IMR-90 (cell line): Measurements from ENCODE around the gene UBE2S. TPM values are rescaled to one million over a fixed set of nuclear protein-coding genes. Genes with fewer than 3 reads are reported as not detected.
A peak's percentile ranks its signal among the peaks of the same experiment; 100 is the strongest.

Experiments used
- ATAC-seq: fragments of 200-7000 bp; cut with Tn5 transposase; 2 replicates; pipeline ENCODE4 v1.9.1; 2020; ENCODE audit warnings: low read depth, mild to moderate bottlenecking, moderate library complexity
- BruUV-seq: library from RNA; stranded (reverse); fragments of 400-500 nt; replicated peaks from 2 replicates; lab custom pipeline; 2021; lab: Mats Ljungman, UMichigan
- CTCF ChIA-PET: fragments of 300-600 bp; formaldehyde crosslinking; extraction: SDS; loops from one replicate; lab custom pipeline; 2021; ENCODE audit warnings: antibody characterized with exemption; lab: Yijun Ruan, JAX
- POLR2A ChIA-PET: fragments of 300-600 bp; sonication (Branson Sonifier 250); formaldehyde crosslinking; loops from one replicate; lab custom pipeline; 2022; ENCODE audit warnings: antibody characterized with exemption; ENCODE audit not compliant: unreplicated experiment; lab: Charles Lee
- DNase-seq: peaks from one replicate; pipeline ENCODE4 v3.0.0; 2013
- H2AFZ ChIP-seq: replicated peaks from 2 replicates; pipeline ENCODE3; 2013; ENCODE audit warnings: low read length, mild to moderate bottlenecking; ENCODE audit not compliant: poor library complexity
- H2AK5ac ChIP-seq: 2 replicates; pipeline ENCODE4 v1.6.1; 2013; ENCODE audit warnings: low read depth, low read length, inconsistent platforms
- H2AK9ac ChIP-seq: replicated peaks from 2 replicates; pipeline ENCODE3; 2013; ENCODE audit warnings: mild to moderate bottlenecking, low read depth, low read length, moderate library complexity; ENCODE audit not compliant: poor library complexity
- H2BK120ac ChIP-seq: 2 replicates; pipeline ENCODE4 v1.6.1; 2013; ENCODE audit warnings: low read depth, low read length, inconsistent platforms
- H2BK15ac ChIP-seq: 3 replicates; pipeline ENCODE4 v1.6.1; 2013; ENCODE audit warnings: low read depth, low read length, inconsistent platforms
- H2BK20ac ChIP-seq: 2 replicates; pipeline ENCODE4 v1.6.1; 2013; ENCODE audit warnings: low read depth, mild to moderate bottlenecking, inconsistent platforms, low read length, moderate library complexity
- H2BK5ac ChIP-seq: 2 replicates; pipeline ENCODE4 v1.6.1; 2013; ENCODE audit warnings: mild to moderate bottlenecking, low read depth, low read length, inconsistent platforms; ENCODE audit not compliant: poor library complexity, severe bottlenecking
- H3K14ac ChIP-seq: replicated peaks from 2 replicates; pipeline ENCODE4 v1.6.1; 2013; ENCODE audit warnings: low read depth, low read length, inconsistent platforms
- H3K18ac ChIP-seq: 2 replicates; pipeline ENCODE4 v1.6.1; 2013; ENCODE audit warnings: low read depth, low read length, control low read depth
- H3K23ac ChIP-seq: 2 replicates; pipeline ENCODE4 v1.6.1; 2013; ENCODE audit warnings: low read depth, low read length, inconsistent platforms
- H3K27ac ChIP-seq: 2 replicates; pipeline ENCODE4 v1.5.1; 2013; ENCODE audit warnings: mild to moderate bottlenecking, control low read depth, low read length; ENCODE audit not compliant: insufficient read depth
- H3K27me3 ChIP-seq: 2 replicates; pipeline ENCODE4 v1.6.1; 2013; ENCODE audit warnings: low read length; ENCODE audit not compliant: control insufficient read depth, insufficient read depth
- H3K36me3 ChIP-seq: 2 replicates; pipeline ENCODE4 v1.6.1; 2013; ENCODE audit warnings: low read length, mixed read lengths; ENCODE audit not compliant: control insufficient read depth, insufficient read depth
- H3K4ac ChIP-seq: 2 replicates; pipeline ENCODE4 v1.6.1; 2013; ENCODE audit warnings: low read depth, low read length, inconsistent platforms
- H3K4me1 ChIP-seq: 2 replicates; pipeline ENCODE4 v1.6.1; 2013; ENCODE audit warnings: low read length, mixed read lengths; ENCODE audit not compliant: control insufficient read depth, insufficient read depth
- H3K4me2 ChIP-seq: 2 replicates; pipeline ENCODE4 v1.6.1; 2013; ENCODE audit warnings: low read depth, mild to moderate bottlenecking, control low read depth, low read length, moderate library complexity
- H3K4me3 ChIP-seq: 2 replicates; pipeline ENCODE4 v1.5.1; 2013; ENCODE audit warnings: low read depth, mild to moderate bottlenecking, control low read depth, low read length, moderate library complexity; ENCODE audit not compliant: insufficient read depth
- H3K56ac ChIP-seq: 2 replicates; pipeline ENCODE4 v1.6.1; 2013; ENCODE audit warnings: low read length, inconsistent platforms; ENCODE audit not compliant: insufficient read depth; ENCODE audit errors: extremely low read depth
- H3K79me1 ChIP-seq, 2 experiments: 2 replicates each; pipeline ENCODE4 v1.6.1; 2013; ENCODE audit warnings: low read length in 2 of 2, inconsistent platforms in 1 of 2, low read depth in 1 of 2
- H3K9ac ChIP-seq: 2 replicates; pipeline ENCODE4 v1.6.1; 2013; ENCODE audit warnings: low read depth, low read length, control low read depth
- H3K9me1 ChIP-seq: 2 replicates; pipeline ENCODE4 v1.6.1; 2013; ENCODE audit warnings: low read length, inconsistent platforms; ENCODE audit not compliant: insufficient read depth
- H3K9me3 ChIP-seq: 2 replicates; pipeline ENCODE4 v1.6.1; 2013; ENCODE audit warnings: low read length; ENCODE audit not compliant: control insufficient read depth, insufficient read depth
- H4K20me1 ChIP-seq: 2 replicates; pipeline ENCODE4 v1.6.1; 2013; ENCODE audit warnings: low read length, inconsistent platforms; ENCODE audit not compliant: insufficient read depth
- H4K5ac ChIP-seq: 2 replicates; pipeline ENCODE4 v1.6.1; 2013; ENCODE audit warnings: mild to moderate bottlenecking, low read depth, low read length, control low read depth
- H4K8ac ChIP-seq, 2 experiments: 2 replicates each; pipeline ENCODE4 v1.6.1; 2013; ENCODE audit warnings: low read depth in 2 of 2, low read length in 2 of 2, control low read depth in 1 of 2, inconsistent platforms in 1 of 2
- H4K91ac ChIP-seq: 2 replicates; pipeline ENCODE4 v1.6.1; 2013; ENCODE audit warnings: low read depth, low read length, inconsistent platforms; ENCODE audit not compliant: insufficient read depth
- BHLHE40 ChIP-seq: fragments of 150-350 bp; IDR thresholded peaks from 2 replicates; pipeline ENCODE4 v1.6.1; 2016; ENCODE audit warnings: mild to moderate bottlenecking, low read depth, low read length
- FOS ChIP-seq: fragments of 150-350 bp; IDR thresholded peaks from 2 replicates; pipeline ENCODE4 v1.6.1; 2016; ENCODE audit warnings: low read depth, low read length
- MAFK ChIP-seq: IDR thresholded peaks from 2 replicates; pipeline ENCODE4 v1.6.1; 2012; ENCODE audit warnings: low read depth, low read length, improper control_type of control experiment
- MAZ ChIP-seq: IDR thresholded peaks from 2 replicates; pipeline ENCODE4 v1.6.1; 2012; ENCODE audit warnings: low read depth, mild to moderate bottlenecking, low read length, improper control_type of control experiment, moderate library complexity, borderline replicate concordance
- MXI1 ChIP-seq: IDR thresholded peaks from 2 replicates; pipeline ENCODE4 v1.6.1; 2012; ENCODE audit warnings: low read depth, mild to moderate bottlenecking, low read length, moderate library complexity, borderline replicate concordance
- NFE2L2 ChIP-seq: fragments of 150-350 bp; IDR thresholded peaks from 2 replicates; pipeline ENCODE4 v1.6.1; 2016; ENCODE audit warnings: low read depth, mild to moderate bottlenecking, low read length
- POLR2A ChIP-seq: IDR thresholded peaks from 2 replicates; pipeline ENCODE4 v1.6.1; 2012; ENCODE audit warnings: mild to moderate bottlenecking, low read depth, low read length
- RFX5 ChIP-seq: IDR thresholded peaks from 2 replicates; pipeline ENCODE4 v1.8.0; 2012; ENCODE audit warnings: low read depth, mild to moderate bottlenecking, low read length, moderate library complexity
- SMC3 ChIP-seq: fragments of 150-350 bp; IDR thresholded peaks from 2 replicates; pipeline ENCODE4 v1.6.1; 2016; ENCODE audit warnings: low read depth, mild to moderate bottlenecking, antibody characterized with exemption, low read length, moderate library complexity
- USF2 ChIP-seq: fragments of 150-350 bp; IDR thresholded peaks from 2 replicates; pipeline ENCODE4 v1.6.1; 2017; ENCODE audit warnings: mild to moderate bottlenecking, antibody characterized with exemption, low read length, low read depth
- WGBS, 2 experiments: methylation state at CpG; one replicate each; pipeline versions ENCODE4 v1.1.5 to v1.1.7; 2013; ENCODE audit warnings: missing lambda C conversion rate in 2 of 2; ENCODE audit not compliant: insufficient read length in 1 of 2; ENCODE audit errors: extremely low coverage in 2 of 2; 5-methylcytosine and 5-hydroxymethylcytosine counted together
- dilution Hi-C: fragments of 300-500 bp; cut with HindIII; formaldehyde crosslinking; loops from one replicate; pipeline ENCODE4 v1.14.3; 2018; ENCODE audit warnings: low sequenced_read_pairs; ENCODE audit not compliant: unreplicated experiment
- in situ Hi-C: fragments of 300-500 bp; cut with MboI; formaldehyde crosslinking; loops from 3 replicates; pipeline ENCODE4 v1.14.3; 2019; ENCODE audit warnings: low sequenced_read_pairs, inconsistent platforms, mixed read lengths
- intact Hi-C: fragments of 100-400 bp; cut with micrococcal nuclease; formaldehyde crosslinking; loops from 2 replicates; pipeline ENCODE4 v1.10.0; 2022
- polyA plus RNA-seq, 3 experiments: library from polyadenylated mRNA; depleted of rRNA; stranded (reverse); fragments of >200 nt; gene quantifications; 2 replicates each; pipeline ENCODE4 v1.2.3, GENCODE V29; 2012; ENCODE audit warnings: low replicate concordance in 1 of 3
- total RNA-seq: library from RNA; depleted of rRNA; stranded (reverse); fragments of >200 nt; gene quantifications from 2 replicates; pipeline ENCODE4 v1.2.3, GENCODE V29; 2012

The UBE2S gene
- total and polyA plus RNA-seq, 2 of the 4 experiments (the other 2 are of a cell fraction): 69.5 to 104 TPM

DNA sequence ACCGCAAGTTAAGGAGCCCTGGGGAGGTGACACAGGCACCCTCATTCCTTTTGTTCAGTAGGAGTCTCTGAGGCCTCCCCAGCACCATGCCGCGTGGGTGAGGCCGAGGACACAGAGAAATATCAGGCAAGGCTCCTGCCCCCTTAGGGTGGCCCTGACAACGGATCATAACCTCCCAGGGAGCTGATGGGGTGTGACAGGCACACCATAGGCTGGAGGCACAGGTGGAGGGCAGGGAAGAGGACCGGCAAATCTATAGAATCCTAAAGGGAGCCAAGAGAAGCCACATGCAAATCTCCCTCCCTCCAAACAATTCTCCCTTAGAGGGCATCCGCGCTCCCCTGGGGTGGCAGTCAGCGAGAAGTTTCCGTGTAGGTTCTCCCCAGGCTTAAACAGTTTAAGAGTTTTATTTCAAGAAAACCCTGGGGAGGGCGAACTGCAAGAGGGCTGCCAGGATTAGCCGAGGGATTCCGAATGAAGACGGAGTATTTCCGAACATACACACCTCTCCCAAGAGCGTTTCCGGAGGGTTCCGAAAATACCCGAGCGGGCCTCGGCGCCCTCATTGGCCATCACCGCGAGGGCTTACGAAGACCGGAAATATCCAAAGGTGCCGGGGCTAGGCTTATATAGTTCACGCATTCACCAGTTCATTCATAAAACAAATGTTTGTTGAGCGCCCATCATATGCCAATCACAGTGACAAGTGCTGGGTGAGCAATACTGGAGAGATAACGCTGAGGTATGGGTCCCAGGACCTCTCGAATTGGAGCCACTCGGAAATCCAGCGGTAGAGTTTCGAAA lies 22.5 kb downstream of the UBE2S start:
- POLR2A ChIA-PET: interaction anchor here (0.5 kb wide), 1 partner anchor 1306 kb away, joined by 3 read pairs; no protein-coding TSS in a partner anchor
- in situ Hi-C loops: loop anchor here (10.0 kb wide), 1 partner anchor 90 kb away; no protein-coding TSS in a partner anchor

More for the DNA sequence above, 22.5 kb downstream of the UBE2S start:
- H3K4me2 ChIP-seq: peak overlapping the region; percentile 91
- peak overlapping the region; percentile 98 for H3K4ac ChIP-seq
- peak overlapping the region; percentile 99 for H3K56ac ChIP-seq
- H3K4me1 ChIP-seq: peaks cover 39% of the 10 kb centered on the region
- H2BK20ac ChIP-seq: peak overlapping the region; percentile 91
- peak overlapping the region; percentile 97 for H2BK120ac ChIP-seq
- dilution Hi-C loops: no loop called here
- CTCF ChIA-PET: interaction anchor here (0.6 kb wide), 1 partner anchor 34 kb away, joined by 3 read pairs; no protein-coding TSS in a partner anchor
- peak; percentile 82 for ATAC-seq
- H3K4me3 ChIP-seq: peak overlapping the region; percentile 51
- peak overlapping the region; percentile 96 for H3K9ac ChIP-seq
- H3K27me3 ChIP-seq: no peaks in the 10 kb centered on the region
- H4K8ac ChIP-seq: peak overlapping the region; percentile 79 to 99
- peak overlapping the region; percentile 98 for H3K18ac ChIP-seq
- peak overlapping the region; percentile 99 for H3K23ac ChIP-seq
- H2BK15ac ChIP-seq: peak overlapping the region; percentile 82; the same call in 1 of the 3 replicates
- BruUV-seq: no TSS peak
- H4K20me1 ChIP-seq: peaks cover 44% of the 10 kb centered on the region
- peak overlapping the region; percentile 100 for H3K14ac ChIP-seq
- peak overlapping the region; percentile 98 for H2AK5ac ChIP-seq
- peak overlapping the region; percentile 89 for H2BK5ac ChIP-seq
- intact Hi-C loops: loop anchor here (5.0 kb wide), 2 partner anchors 83 to 103 kb away; partner anchors contain the start of genes BRSK1 and HSPBP1
- peak; percentile 94 for DNase-seq
- peak overlapping the region; percentile 98 for H4K91ac ChIP-seq
- H2AK9ac ChIP-seq: peak overlapping the region; percentile 86
- peak overlapping the region; percentile 90 for H2AFZ ChIP-seq
- H4K5ac ChIP-seq: peak overlapping the region; percentile 96
- peaks cover 18 to 47% of the 10 kb centered on the region in 2 experiments for H3K79me1 ChIP-seq
- H3K27ac ChIP-seq: peak overlapping the region; percentile 93
- peaks cover 37% of the 10 kb centered on the region for H3K36me3 ChIP-seq
- TF ChIP-seq MAZ (no peak), RFX5 (no peak), FOS (no peak), NFE2L2 (no peak), BHLHE40 (no peak), USF2 (no peak), MAFK (no peak), POLR2A (no peak), SMC3 (no peak), MXI1 (no peak)
- peaks cover 23% of the 10 kb centered on the region for H3K9me1 ChIP-seq
- H3K9me3 ChIP-seq: no peaks in the 10 kb centered on the region
- 5% methylated on average over 8 of the region's 34 CpGs; no CpG with 5 or more reads in 1 of the 2 experiments for WGBS, 2 experiments
